Measurements from ENCODE around the gene TMTC4. TPM values are rescaled to one million over a fixed set of nuclear protein-coding genes. Genes with fewer than 3 reads are reported as not detected.

The TMTC4 gene
- total and polyA plus RNA-seq, 2 of the 4 experiments (the other 2 are of a cell fraction), result 8.4 to 14.3 TPM

- ATAC-seq (ENCODE audit: low read depth), result peak; percentile 93
- intact Hi-C loops (cut with micrococcal nuclease), result loop anchor here (1.0 to 2.0 kb wide), 3 partner anchors 266 to 405 kb away; no protein-coding TSS in a partner anchor
- CTCF ChIA-PET, result interaction anchor here (0.6 to 1.3 kb wide), 14 partner anchors 10 to 406 kb away, joined by 3 to 6 read pairs (median 3); no protein-coding TSS in a partner anchor
Observed at GRCh38 chr13:100721885-100722512, 47.4 kb upstream of the TMTC4 start.

More at GRCh38 chr13:100721885-100722512, 47.4 kb upstream of the TMTC4 start:
- Histone ChIP-seq H2BK20ac (ENCODE audit: low read depth, low read length) (no peak overlapping the region), H3K9me3 (ENCODE audit: control insufficient read depth, insufficient read depth, low read length) (no peaks in the 10 kb centered on the region), H3K4me2 (ENCODE audit: low read depth, low read length) (no peak overlapping the region), H2AK9ac (replicated peaks; ENCODE audit: low read depth, low read length, poor library complexity) (no peak overlapping the region), H3K9me1 (ENCODE audit: insufficient read depth, low read length) (no peaks in the 10 kb centered on the region), H3K27me3 (ENCODE audit: control insufficient read depth, insufficient read depth, low read length) (peaks cover 3% of the 10 kb centered on the region), H4K20me1 (ENCODE audit: insufficient read depth, low read length) (no peaks in the 10 kb centered on the region), H2BK15ac (ENCODE audit: low read depth, low read length) (no peak overlapping the region), H3K27ac (ENCODE audit: insufficient read depth, low read length) (no peak overlapping the region), H3K4me1 (ENCODE audit: control insufficient read depth, insufficient read depth, low read length) (no peaks in the 10 kb centered on the region), H4K91ac (ENCODE audit: insufficient read depth, low read depth, low read length) (no peak overlapping the region), H3K9ac (ENCODE audit: low read depth, low read length) (no peak overlapping the region), H3K23ac (ENCODE audit: low read depth, low read length) (no peak overlapping the region), H3K56ac (ENCODE audit: extremely low read depth, insufficient read depth, low read length) (no peak overlapping the region), H4K5ac (ENCODE audit: low read depth, low read length) (no peak overlapping the region), H2AFZ (replicated peaks; ENCODE audit: low read length, poor library complexity) (no peak overlapping the region), H2BK120ac (ENCODE audit: low read depth, low read length) (no peak overlapping the region), H3K79me1 (ENCODE audit: low read depth in 1 of 2, low read length in 2 of 2) (no peaks in the 10 kb centered on the region), H3K36me3 (ENCODE audit: control insufficient read depth, insufficient read depth, low read length) (no peaks in the 10 kb centered on the region), H3K14ac (replicated peaks; ENCODE audit: low read depth, low read length) (no peak overlapping the region), H2BK5ac (ENCODE audit: low read depth, low read length, poor library complexity, severe bottlenecking) (no peak overlapping the region), H3K4ac (ENCODE audit: low read depth, low read length) (no peak overlapping the region), H2AK5ac (ENCODE audit: low read depth, low read length) (no peak overlapping the region), H3K4me3 (ENCODE audit: insufficient read depth, low read depth, low read length) (no peak overlapping the region), H3K18ac (ENCODE audit: low read depth, low read length) (no peak overlapping the region), H4K8ac (ENCODE audit: low read depth in 2 of 2, low read length in 2 of 2) (no peak overlapping the region)
- WGBS, 2 experiments (ENCODE audit: extremely low coverage in 2 of 2, insufficient read length in 1 of 2), result no CpG with 5 or more reads among the region's 6 CpGs
- DNase-seq, result peak; percentile 50
- in situ Hi-C loops (cut with MboI; ENCODE audit: low sequenced_read_pairs) (no loop called here), dilution Hi-C loops (cut with HindIII; ENCODE audit: low sequenced_read_pairs, unreplicated experiment) (no loop called here)
- no TSS peak for BruUV-seq (replicated peaks)
- POLR2A ChIA-PET (ENCODE audit: unreplicated experiment), result no interaction called here
- TF ChIP-seq CTCF (conservative IDR thresholded peaks at IDR 0.05; ENCODE audit: low read depth, low read length) (peak; percentile 78), MXI1 (IDR thresholded peaks at IDR 0.05; ENCODE audit: borderline replicate concordance, low read depth, low read length) (no peak), MAZ (IDR thresholded peaks at IDR 0.05; ENCODE audit: borderline replicate concordance, low read depth, low read length) (no peak), BHLHE40 (IDR thresholded peaks at IDR 0.05; ENCODE audit: low read depth, low read length) (no peak), SMC3 (IDR thresholded peaks at IDR 0.05; ENCODE audit: low read depth, low read length) (peak; percentile 77), RAD21 (IDR thresholded peaks at IDR 0.05; ENCODE audit: low read length) (peak; percentile 65)

Measured in IMR-90 (cell line).